ENCODE data around the gene VPS54. TPM values are rescaled to one million over a fixed set of nuclear protein-coding genes. Genes with fewer than 3 reads are reported as not detected.

VPS54 gene
- total RNA-seq, 4 donors from 2014 or later: 4.1 to 27.6 (median 18.6) TPM

DNA sequence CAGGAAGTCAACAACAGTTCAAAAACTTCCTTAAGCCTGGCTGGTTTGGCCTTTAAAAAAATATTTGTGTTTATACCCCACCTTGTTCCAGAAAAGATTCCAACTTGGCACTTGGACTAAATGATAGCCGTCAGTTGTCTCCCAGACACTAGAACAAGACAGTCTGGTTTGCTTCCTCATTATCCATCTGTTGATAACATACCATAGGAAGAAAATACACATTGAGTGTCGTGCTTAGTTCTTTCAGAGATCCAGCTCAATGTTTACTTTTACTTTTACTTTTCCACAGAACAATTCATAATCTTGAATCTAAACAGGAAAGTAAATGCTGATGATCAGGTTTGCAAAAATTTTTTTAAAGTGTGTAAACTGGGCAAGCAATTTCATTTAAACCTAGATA, 2.4 kb upstream of the VPS54 start:
- TF ChIP-seq EP300 (IDR thresholded peaks at IDR 0.05; ENCODE audit: low read depth): no peak
- peak in 1 of 3 donors; percentile 36 for TF ChIP-seq POLR2AphosphoS5 (IDR thresholded peaks at IDR 0.05)
- peak overlapping the region; percentile 97 to 99 (median 98) for H3K27ac ChIP-seq
- no peak for DNase-seq
- in situ Hi-C loops (cut with MboI; ENCODE audit: low pct_ligation_motif_present in 1 of 4, low pct_unique_long_range_greater_than_20kb in 1 of 4, low sequenced_read_pairs in 3 of 4): no loop called here
- no peaks in the 10 kb centered on the region for H3K27me3 ChIP-seq
- H3K9me3 ChIP-seq: no peaks in the 10 kb centered on the region
- H3K36me3 ChIP-seq: no peaks in the 10 kb centered on the region
- intact Hi-C loops (cut with DNase I; ENCODE audit: low total_unique reads): no loop called here
- 25 to 26% methylated on average over 1 to 2 of the region's 2 CpGs for WGBS, 2 donors (ENCODE audit: low coverage in 1 of 2)
- H3K4me3 ChIP-seq: no peak overlapping the region
- H3K4me1 ChIP-seq: peaks cover 14 to 57% (median 28%) of the 10 kb centered on the region in 4 donors

DNA sequence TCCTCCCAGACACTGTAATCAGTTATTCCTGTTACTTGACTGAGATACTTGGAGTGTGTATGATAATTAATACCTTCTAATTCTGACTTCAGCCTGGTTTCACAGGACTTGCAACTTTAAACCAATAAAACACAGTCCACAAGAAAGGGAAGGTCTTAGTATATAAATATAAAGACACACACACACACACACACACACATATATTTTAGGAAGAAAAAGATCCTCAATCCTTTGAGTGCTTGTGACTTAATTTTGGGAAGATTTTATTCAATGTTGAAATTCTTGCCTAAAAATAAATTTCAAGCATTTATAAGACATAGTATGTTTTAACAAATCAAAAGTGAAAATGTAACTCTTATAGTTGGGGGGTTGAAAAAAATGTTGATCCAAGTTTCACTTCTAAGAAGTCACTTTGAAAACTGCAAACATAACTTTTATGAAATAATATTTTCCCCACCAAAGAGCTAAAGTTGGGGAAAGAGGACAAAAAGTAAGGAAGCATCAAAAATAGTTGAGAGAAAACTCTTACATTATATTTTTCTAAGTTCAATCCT, 824 bp upstream of the VPS54 start:
- peaks cover 14 to 64% (median 31%) of the 10 kb centered on the region in 4 donors for H3K4me1 ChIP-seq
- in situ Hi-C loops (cut with MboI; ENCODE audit: low pct_ligation_motif_present in 1 of 4, low pct_unique_long_range_greater_than_20kb in 1 of 4, low sequenced_read_pairs in 3 of 4) (no loop called here), intact Hi-C loops (cut with DNase I; ENCODE audit: low total_unique reads) (no loop called here)
- peak overlapping the region; percentile 97 to 99 (median 98) for H3K27ac ChIP-seq
- TF ChIP-seq EP300 (IDR thresholded peaks at IDR 0.05; ENCODE audit: low read depth) (no peak), POLR2AphosphoS5 (IDR thresholded peaks at IDR 0.05) (no peak), POLR2A (IDR thresholded peaks at IDR 0.05) (no peak)
- TF ChIP-seq, protein P1, sequence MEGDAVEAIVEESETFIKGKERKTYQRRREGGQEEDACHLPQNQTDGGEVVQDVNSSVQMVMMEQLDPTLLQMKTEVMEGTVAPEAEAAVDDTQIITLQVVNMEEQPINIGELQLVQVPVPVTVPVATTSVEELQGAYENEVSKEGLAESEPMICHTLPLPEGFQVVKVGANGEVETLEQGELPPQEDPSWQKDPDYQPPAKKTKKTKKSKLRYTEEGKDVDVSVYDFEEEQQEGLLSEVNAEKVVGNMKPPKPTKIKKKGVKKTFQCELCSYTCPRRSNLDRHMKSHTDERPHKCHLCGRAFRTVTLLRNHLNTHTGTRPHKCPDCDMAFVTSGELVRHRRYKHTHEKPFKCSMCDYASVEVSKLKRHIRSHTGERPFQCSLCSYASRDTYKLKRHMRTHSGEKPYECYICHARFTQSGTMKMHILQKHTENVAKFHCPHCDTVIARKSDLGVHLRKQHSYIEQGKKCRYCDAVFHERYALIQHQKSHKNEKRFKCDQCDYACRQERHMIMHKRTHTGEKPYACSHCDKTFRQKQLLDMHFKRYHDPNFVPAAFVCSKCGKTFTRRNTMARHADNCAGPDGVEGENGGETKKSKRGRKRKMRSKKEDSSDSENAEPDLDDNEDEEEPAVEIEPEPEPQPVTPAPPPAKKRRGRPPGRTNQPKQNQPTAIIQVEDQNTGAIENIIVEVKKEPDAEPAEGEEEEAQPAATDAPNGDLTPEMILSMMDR (IDR thresholded peaks at IDR 0.05): no peak
- H3K36me3 ChIP-seq: no peaks in the 10 kb centered on the region
- H3K27me3 ChIP-seq: no peaks in the 10 kb centered on the region
- no peaks in the 10 kb centered on the region for H3K9me3 ChIP-seq
- H3K4me3 ChIP-seq: peak overlapping the region in 3 of 4 donors; percentile 76 to 87 (median 82)
- DNase-seq: no peak

DNA sequence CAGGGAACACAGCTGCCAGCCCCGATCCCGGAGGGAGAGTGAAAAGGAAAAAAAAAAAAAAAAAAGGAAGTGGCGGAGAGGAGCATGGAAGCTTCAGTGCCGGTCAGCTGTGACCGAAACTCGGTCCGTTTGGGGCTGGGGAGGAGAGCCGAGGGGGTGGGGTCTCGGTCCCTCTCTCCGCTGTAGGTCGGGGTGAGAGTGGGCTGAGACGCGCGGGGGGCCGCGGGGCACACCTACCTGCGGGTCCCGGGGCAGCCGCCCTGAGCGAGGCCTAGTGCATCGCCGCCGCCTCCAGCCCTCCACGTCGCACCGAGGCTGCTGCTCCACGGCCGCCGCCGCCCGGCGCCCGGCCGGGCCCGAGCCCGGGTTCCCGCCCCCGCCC, 536 bp downstream of the VPS54 start:
- H3K27me3 ChIP-seq: no peaks in the 10 kb centered on the region
- no peaks in the 10 kb centered on the region for H3K9me3 ChIP-seq
- TF ChIP-seq EP300 (IDR thresholded peaks at IDR 0.05; ENCODE audit: low read depth) (no peak), POLR2A (IDR thresholded peaks at IDR 0.05) (no peak), POLR2AphosphoS5 (IDR thresholded peaks at IDR 0.05) (no peak)
- TF ChIP-seq, protein P1 (IDR thresholded peaks at IDR 0.05): no peak
- H3K4me1 ChIP-seq: peaks cover 14 to 50% (median 28%) of the 10 kb centered on the region in 4 donors
- peak; percentile 56 for DNase-seq
- peak overlapping the region; percentile 76 to 87 (median 84) for H3K4me3 ChIP-seq
- WGBS, 2 donors (ENCODE audit: low coverage in 1 of 2): 1% methylated on average over 34 of the region's 38 CpGs; no CpG with 5 or more reads in 1 of the 2 donors
- intact Hi-C loops (cut with DNase I; ENCODE audit: low total_unique reads) (no loop called here), in situ Hi-C loops (cut with MboI; ENCODE audit: low pct_ligation_motif_present in 1 of 4, low pct_unique_long_range_greater_than_20kb in 1 of 4, low sequenced_read_pairs in 3 of 4) (no loop called here)
- H3K27ac ChIP-seq: peak overlapping the region; percentile 97 to 99 (median 98)
- H3K36me3 ChIP-seq: no peaks in the 10 kb centered on the region

- 10 to 14% methylated on average over 19 to 22 of the region's 22 CpGs for WGBS, 2 donors (ENCODE audit: low coverage in 1 of 2)
- Histone ChIP-seq H3K27ac (peak overlapping the region; percentile 97 to 99 (median 98)), H3K36me3 (no peaks in the 10 kb centered on the region), H3K27me3 (no peaks in the 10 kb centered on the region), H3K4me1 (peaks cover 14 to 45% (median 27%) of the 10 kb centered on the region in 4 donors), H3K4me3 (peak overlapping the region; percentile 76 to 87 (median 84)), H3K9me3 (no peaks in the 10 kb centered on the region)
- intact Hi-C loops (cut with DNase I; ENCODE audit: low total_unique reads) (no loop called here), in situ Hi-C loops (cut with MboI; ENCODE audit: low pct_ligation_motif_present in 1 of 4, low pct_unique_long_range_greater_than_20kb in 1 of 4, low sequenced_read_pairs in 3 of 4) (no loop called here)
- TF ChIP-seq POLR2A (IDR thresholded peaks at IDR 0.05): no peak
- TF ChIP-seq POLR2AphosphoS5 (IDR thresholded peaks at IDR 0.05): peak in 1 of 3 donors; percentile 18
- peak; percentile 19 for DNase-seq
Observed at GRCh38 chr2:64017811-64018700, 1.2 kb downstream of the VPS54 start.

DNA sequence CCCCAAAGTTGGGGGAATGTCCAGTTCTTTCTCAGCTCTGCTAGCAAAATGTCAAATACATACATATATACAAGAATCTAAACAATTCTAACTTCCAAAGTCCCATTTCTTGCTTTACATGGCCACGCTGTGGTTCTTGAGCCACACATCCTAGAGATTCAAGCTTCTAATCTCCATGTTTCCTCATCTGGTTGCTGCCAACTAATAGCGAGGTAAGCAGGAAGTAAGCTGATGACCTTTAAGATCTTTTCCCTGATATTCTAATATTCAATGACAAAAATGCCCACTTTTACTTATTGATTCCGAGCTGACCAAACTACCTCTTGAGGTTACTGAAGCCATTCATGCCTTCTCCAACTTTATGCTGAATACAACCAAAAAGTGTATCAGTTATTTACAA, 3.3 kb downstream of the VPS54 start:
- Histone ChIP-seq H3K4me3 (no peak overlapping the region), H3K4me1 (peaks cover 13 to 34% (median 20%) of the 10 kb centered on the region in 4 donors), H3K36me3 (no peaks in the 10 kb centered on the region), H3K27ac (no peak overlapping the region), H3K27me3 (no peaks in the 10 kb centered on the region), H3K9me3 (no peaks in the 10 kb centered on the region)
- in situ Hi-C loops (cut with MboI; ENCODE audit: low pct_ligation_motif_present in 1 of 4, low pct_unique_long_range_greater_than_20kb in 1 of 4, low sequenced_read_pairs in 3 of 4): no loop called here
- TF ChIP-seq, protein P1 (IDR thresholded peaks at IDR 0.05): no peak
- no peak for TF ChIP-seq EP300 (IDR thresholded peaks at IDR 0.05; ENCODE audit: low read depth)
- no peak for TF ChIP-seq POLR2AphosphoS5 (IDR thresholded peaks at IDR 0.05)
- TF ChIP-seq POLR2A (IDR thresholded peaks at IDR 0.05): no peak
- 91 to 100% methylated on average over 2 to 3 of the region's 3 CpGs for WGBS, 2 donors (ENCODE audit: low coverage in 1 of 2)
- no peak for DNase-seq
- intact Hi-C loops (cut with DNase I; ENCODE audit: low total_unique reads): no loop called here
